ENCODE measurements around the gene CXXC5.

DNA sequence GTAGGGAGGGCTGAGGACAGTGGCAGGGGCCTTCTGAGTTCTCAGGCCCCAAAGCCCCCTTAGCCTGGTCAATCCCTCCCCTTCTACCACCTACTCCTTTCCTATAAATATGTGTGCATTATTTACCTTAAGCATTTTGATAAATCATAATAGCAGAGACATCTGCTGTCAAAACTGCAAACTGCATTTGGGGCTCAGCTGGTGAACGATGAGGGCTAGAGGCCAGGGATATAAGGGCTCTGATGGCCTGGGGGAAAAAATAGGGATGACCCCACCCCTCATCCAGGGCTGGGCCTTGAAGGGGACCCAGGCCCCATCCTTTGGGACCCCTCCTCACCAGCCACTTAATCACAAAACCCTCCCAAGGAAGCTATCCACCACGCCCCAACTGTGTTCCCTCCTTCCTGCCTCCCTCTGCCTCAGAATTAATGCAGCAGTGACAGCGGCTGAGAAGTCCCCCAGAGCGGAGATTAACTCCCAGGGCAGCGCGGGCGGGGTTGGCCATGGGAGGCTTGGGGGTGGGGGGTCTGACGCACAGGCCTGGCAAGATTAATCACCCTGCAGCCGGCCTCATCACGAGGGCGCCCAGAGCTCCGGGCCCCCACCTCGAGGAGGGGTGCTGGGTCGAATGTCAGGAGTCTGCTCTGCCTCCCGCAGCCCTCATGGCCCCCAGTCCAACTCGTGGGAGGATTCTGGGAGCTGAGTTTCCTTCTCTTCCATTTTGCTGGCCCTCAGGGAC is 42.1 kb downstream of the CXXC5 start:
- TF ChIP-seq, protein P1, sequence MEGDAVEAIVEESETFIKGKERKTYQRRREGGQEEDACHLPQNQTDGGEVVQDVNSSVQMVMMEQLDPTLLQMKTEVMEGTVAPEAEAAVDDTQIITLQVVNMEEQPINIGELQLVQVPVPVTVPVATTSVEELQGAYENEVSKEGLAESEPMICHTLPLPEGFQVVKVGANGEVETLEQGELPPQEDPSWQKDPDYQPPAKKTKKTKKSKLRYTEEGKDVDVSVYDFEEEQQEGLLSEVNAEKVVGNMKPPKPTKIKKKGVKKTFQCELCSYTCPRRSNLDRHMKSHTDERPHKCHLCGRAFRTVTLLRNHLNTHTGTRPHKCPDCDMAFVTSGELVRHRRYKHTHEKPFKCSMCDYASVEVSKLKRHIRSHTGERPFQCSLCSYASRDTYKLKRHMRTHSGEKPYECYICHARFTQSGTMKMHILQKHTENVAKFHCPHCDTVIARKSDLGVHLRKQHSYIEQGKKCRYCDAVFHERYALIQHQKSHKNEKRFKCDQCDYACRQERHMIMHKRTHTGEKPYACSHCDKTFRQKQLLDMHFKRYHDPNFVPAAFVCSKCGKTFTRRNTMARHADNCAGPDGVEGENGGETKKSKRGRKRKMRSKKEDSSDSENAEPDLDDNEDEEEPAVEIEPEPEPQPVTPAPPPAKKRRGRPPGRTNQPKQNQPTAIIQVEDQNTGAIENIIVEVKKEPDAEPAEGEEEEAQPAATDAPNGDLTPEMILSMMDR (IDR thresholded peaks at IDR 0.05): peak; percentile 48 to 76 (median 65)
- TF ChIP-seq EP300 (IDR thresholded peaks at IDR 0.05; ENCODE audit: low read depth) (no peak), POLR2A (IDR thresholded peaks at IDR 0.05) (no peak), POLR2AphosphoS5 (IDR thresholded peaks at IDR 0.05) (no peak)
